HG02588 (cell line): Measurements from ENCODE around the gene NCOA6.

ENCODE experiments used
- ATAC-seq: cut with Tn5 transposase; IDR thresholded peaks from one replicate; pipeline ENCODE4 v1.9.1; 2021; ENCODE audit warnings: mild to moderate bottlenecking, moderate library complexity; ENCODE audit not compliant: unreplicated experiment

NCOA6 gene

GRCh38 chr20:34825530-34826362, at the start of gene NCOA6:
Gene NCOA6 (minus strand): TSS chr20:34825651. CDS start chr20:34782355, 43,296 bp downstream.
- ATAC-seq: peak; percentile 55

DNA sequence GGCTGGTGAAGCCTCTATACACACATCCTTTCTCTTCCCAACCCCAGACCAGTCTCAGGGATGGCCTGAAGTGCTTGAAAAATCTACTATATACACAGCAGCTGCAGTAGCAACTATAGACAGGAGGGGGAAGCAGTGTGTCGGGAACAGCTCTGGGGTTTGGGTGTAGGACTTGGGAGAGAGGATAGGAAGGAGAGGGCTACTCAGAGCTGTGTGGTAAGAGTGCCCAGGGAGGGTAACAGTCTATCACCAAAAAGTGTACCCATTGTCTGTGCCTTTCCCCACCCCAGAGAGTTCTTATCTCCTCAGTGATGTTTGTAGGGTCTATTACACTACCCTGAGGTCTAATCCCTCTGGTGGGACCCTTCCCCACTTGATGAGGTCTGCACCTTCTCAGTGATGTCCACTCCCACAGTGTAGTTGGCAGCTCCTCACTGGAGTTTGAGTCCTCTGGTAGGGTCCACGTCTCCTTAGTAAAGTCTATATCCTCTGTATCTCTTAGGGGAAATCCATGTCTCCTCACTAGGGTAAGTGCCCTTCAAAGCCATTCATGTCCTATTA, 48.7 kb upstream of the NCOA6 start:
- ATAC-seq: no peak

GRCh38 chr20:34873583-34874093, 48.2 kb upstream of the NCOA6 start:
- no peak for ATAC-seq

- ATAC-seq: no peak
Observed at GRCh38 chr20:34872622-34873224, 47.3 kb upstream of the NCOA6 start, which contains the start of gene GGT7. Gene GGT7 (minus strand): TSS chr20:34872856. CDS start chr20:34872815, 41 bp downstream.

GRCh38 chr20:34871966-34872621, 46.6 kb upstream of the NCOA6 start:
- ATAC-seq: no peak

GRCh38 chr20:34871320-34871926, 46.0 kb upstream of the NCOA6 start:
- no peak for ATAC-seq

DNA sequence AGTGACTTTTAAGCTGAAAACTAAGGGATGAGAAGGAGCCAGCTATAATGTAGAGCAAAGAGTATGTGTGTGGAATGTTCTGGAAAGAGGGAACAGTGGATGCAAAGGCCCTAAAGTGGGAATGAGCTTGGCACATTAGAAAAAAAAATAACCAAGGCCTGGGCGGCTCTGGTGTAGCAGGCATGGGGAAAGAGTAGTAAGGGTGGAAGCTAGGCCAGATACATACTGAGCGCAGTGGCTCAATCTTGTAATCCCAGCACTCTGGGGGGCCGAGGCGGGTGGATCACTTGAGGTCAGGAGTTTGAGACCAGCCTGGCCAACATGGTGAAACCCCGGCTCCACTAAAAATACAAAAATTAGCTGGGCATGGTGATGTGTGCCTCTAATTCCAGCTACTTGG, 38.8 kb upstream of the NCOA6 start:
- ATAC-seq: no peak

GRCh38 chr20:34863421-34863965, 38.0 kb upstream of the NCOA6 start:
- no peak for ATAC-seq

DNA sequence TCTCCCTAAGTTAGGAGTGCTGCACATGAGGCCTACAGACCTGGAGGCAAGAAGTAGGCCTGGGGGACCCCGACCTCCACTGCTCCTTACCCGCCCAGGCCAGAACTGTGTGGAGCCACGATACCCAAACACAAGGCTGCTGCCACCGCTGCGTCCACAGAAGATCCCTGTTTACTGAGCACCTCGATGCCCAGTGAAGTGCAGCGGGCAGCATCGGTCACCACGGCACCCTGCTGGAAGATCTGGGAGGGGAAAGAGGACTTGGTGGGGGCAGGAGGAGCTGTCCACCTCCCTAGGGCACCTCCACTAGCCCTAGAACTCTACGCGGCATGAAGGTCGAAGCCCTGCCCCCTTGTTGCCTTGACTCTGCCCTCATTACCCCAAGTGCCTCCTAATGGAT, 37.3 kb upstream of the NCOA6 start:
- ATAC-seq: no peak

DNA sequence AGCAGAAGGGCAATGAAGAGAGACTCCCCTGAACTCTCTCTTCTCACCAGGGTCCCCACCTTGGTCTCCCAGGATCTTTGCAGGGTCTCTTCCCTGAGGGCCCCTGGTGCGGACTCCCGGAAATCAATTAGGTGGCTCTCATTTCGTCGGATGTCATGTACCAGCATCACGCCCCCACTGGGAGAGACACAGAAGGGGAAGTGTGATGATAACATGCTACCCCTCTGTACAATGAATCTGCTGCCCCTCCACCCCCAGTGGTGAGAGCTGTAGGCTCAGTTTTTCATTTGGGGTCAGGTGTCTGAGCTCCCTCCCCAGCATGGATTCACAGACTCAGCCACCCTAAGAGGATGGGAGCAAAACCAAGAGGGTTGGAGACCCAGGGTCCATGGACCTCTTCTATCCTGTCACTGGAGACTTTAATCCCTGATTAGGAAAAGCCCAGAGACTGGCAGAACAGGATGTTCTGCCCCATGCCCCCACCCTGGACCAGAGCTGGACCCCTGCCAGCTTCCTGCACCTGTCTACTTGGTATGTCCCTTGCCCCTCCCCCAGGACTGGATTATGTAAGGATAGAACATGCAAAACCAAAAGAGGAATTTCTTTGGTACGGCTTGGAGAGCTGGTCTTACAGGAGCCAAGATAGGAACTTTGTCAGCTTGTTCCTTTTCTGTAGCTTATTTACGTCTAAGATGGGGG, 36.1 kb upstream of the NCOA6 start:
- ATAC-seq: no peak

GRCh38 chr20:34859826-34860545, 34.5 kb upstream of the NCOA6 start:
- no peak for ATAC-seq

DNA sequence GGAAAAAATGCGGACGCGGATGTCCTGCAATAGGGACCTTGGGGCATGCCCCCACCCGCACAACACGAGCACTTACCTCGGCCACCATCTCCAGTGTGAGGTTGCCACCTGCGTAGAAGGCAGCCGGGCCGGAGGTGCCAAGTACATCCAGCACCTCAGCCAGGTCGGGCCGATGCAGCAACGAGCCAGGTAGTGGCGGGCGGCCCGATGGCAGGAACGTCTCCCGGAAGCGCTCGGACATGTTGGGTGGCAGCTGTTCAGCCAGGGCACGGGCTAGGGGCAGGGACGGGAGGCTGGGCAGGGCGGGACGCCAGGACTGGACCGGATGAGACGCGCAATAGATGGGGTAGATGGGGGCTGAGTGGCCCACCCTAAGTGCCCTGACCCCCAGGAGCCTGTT, 33.9 kb upstream of the NCOA6 start:
- ATAC-seq: no peak

GRCh38 chr20:34852298-34852697, 26.8 kb upstream of the NCOA6 start:
- no peak for ATAC-seq

GRCh38 chr20:34850969-34851368, 25.5 kb upstream of the NCOA6 start:
- no peak for ATAC-seq

GRCh38 chr20:34849778-34850177, 24.3 kb upstream of the NCOA6 start:
- no peak for ATAC-seq

DNA sequence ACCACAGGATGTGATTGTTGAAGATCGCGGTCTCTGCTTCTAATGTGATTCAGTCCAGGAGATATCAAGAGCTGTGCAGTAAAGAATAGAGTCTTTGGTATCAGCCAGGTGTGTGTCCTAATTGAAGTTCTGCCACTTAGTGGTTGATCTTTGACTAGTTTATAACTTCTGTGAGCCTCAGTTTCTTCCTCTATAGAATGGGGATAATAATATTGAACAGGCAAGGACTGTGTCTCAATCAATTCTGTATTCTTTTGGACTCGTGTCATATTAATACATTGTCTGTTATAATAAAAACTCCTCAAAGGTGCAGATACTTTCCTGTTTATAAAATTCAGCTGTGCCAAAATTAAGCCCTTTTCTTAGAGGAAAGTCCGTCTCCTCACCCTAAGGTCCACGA, 23.1 kb upstream of the NCOA6 start:
- no peak for ATAC-seq

- ATAC-seq: no peak
Observed at GRCh38 chr20:34843421-34843820, 18.0 kb upstream of the NCOA6 start.

- no peak for ATAC-seq
Observed at GRCh38 chr20:34842143-34842542, 16.7 kb upstream of the NCOA6 start.

DNA sequence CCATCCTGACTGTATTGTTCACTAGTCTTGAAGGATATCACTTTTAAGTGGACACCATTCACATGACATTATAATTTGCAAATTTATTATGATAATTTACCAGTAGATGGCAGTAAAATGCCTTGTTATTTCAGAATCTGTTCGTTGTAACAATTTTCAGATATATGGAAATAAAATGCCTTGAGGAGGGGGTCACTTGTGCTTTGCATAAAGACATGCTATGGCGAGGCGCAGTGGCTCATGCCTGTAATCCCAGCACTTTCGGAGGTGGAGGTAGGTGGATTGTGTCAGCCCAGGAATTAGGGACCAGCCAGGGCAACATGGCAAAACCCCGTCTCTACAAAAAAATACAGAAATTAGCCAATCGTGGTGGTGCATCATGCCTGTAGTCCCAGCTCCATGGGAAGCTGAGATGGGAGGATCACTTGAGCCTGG, 9.0 kb upstream of the NCOA6 start:
- no peak for ATAC-seq
